Brain microvascular endothelial cell (primary cell): Measurements from ENCODE around the gene OR2V1.
A peak's percentile ranks its signal among the peaks of the same experiment; 100 is the strongest.
"Not testable (repeated sequence)": the region's sequence is repeated elsewhere in the genome, so short reads cannot be mapped to it uniquely, and the experiment has no call there.

Experiments used
- DNase-seq: peaks from one replicate; pipeline ENCODE4 v3.0.0-alpha.2; 2020
- H3K27ac ChIP-seq: fragments of 250-450 bp; sonication (Bioruptor Pico); 2 replicates; pipeline ENCODE4 v1.5.1; 2020; ENCODE audit warnings: mild to moderate bottlenecking, moderate library complexity
- H3K27me3 ChIP-seq: fragments of 250-450 bp; sonication (Bioruptor Pico); replicated peaks from 2 replicates; pipeline ENCODE4 v1.5.1; 2020; ENCODE audit warnings: mild to moderate bottlenecking
- H3K36me3 ChIP-seq: fragments of 250-450 bp; sonication (Bioruptor Pico); replicated peaks from 2 replicates; pipeline ENCODE4 v1.5.1; 2020; ENCODE audit warnings: mild to moderate bottlenecking
- H3K4me3 ChIP-seq: 2 replicates; pipeline ENCODE4 v1.5.1; 2011; ENCODE audit warnings: low read depth, mild to moderate bottlenecking, control low read depth, low read length, moderate library complexity
- CTCF ChIP-seq: IDR thresholded peaks from 2 replicates; pipeline ENCODE4 v1.5.1; 2011; ENCODE audit warnings: low read depth, mild to moderate bottlenecking, moderate library complexity, low read length, control low read depth, inconsistent platforms; ENCODE audit errors: missing control alignments
- in situ Hi-C: cut with HindIII; loops from 2 replicates; pipeline ENCODE4 v1.10.0; 2017; ENCODE audit warnings: low sequenced_read_pairs, low pct_ligation_motif_present

OR2V1 gene

DNA sequence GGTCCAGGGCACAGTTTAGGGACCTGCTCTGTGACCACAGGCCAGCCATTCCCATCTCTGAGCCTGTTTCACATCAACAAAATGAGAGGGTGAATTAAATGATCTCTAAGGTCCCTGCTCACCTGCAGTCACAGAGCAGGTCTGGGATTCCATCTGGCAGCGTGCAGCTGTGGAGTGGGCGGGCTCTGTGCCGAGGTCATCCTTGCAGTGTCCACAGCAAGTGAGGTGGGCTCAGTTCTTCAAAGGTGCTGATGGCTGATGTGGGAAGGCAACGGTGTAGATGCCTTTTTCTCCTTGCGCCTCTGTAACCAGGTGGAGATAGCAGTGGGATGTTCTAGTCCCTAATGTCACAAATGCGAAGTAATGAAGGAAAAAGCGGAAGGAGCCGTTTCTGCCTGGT, 11.9 kb downstream of the OR2V1 start:
- Histone ChIP-seq H3K27ac (no peak overlapping the region), H3K27me3 (peaks cover 10% of the 10 kb centered on the region), H3K36me3 (no peaks in the 10 kb centered on the region), H3K4me3 (no peak overlapping the region)
- in situ Hi-C loops, result no loop called here
- TF ChIP-seq CTCF, result no peak
- DNase-seq, result no peak

DNA sequence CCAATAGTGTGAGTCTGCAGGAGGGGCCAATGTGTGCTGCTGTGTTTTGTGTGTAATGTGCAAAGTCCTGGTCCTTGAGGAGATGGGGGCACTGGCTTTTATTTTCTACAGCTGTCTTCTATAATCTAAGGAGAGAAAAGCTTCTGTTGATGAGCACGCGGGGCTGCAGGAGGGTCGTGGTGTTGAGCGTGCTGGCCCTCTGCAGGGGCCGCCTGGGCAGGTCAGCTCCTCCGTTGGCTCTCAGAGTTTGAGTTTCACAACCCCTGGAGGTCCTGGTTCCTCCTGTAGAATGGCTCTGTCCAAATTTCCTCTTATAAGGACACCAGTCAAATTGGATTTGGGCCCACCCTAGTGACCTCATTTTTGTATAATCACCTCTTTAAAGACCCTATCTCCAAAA, 12.6 kb downstream of the OR2V1 start:
- Histone ChIP-seq H3K36me3 (no peaks in the 10 kb centered on the region), H3K27me3 (peaks cover 11% of the 10 kb centered on the region), H3K4me3 (no peak overlapping the region), H3K27ac (no peak overlapping the region)
- in situ Hi-C loops, result no loop called here
- DNase-seq, result no peak
- TF ChIP-seq CTCF, result no peak

DNA sequence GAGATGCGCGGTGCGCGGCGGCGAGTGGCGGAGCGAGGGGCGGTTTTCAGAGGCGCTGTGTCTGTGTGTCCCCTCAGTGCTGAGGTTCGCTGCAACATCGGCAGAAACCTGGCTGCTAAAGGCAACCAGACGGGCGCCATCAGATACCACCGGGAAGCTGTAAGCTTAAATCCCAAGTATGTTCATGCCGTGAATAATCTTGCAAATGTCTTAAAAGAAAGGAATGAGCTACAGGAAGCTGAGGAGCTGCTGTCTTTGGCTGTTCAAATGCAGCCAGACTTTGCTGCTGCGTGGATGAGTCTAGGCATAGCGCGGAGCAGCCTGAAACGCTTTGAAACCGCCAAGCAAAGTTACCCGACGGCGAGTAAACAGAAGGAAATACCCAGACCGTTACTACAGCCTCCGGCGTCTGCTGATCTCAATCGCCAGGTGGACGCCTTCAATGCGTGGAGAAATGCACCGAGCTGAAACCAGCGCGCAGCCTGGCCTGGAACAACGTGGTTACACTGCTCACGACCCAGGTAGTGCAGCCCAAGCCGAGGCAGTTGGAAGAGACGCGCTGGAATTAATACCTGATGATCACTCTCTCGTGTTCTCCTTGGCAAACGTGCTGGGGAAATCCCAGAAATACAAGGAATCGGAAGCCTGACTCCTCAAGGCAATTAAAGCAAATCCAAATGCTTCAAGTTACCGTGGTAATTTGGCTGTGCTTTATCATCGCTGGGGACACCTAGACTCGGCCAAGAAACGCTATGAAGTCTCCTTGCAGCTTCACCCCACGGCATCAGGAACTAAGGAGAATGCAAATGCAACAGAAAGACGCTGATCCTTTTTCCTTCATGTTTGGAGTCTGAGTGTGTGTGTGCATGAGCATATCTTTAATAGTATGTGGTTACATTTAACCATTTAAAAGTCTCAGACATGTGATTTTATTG, 15.9 kb downstream of the OR2V1 start:
- in situ Hi-C loops, result no loop called here

DNA sequence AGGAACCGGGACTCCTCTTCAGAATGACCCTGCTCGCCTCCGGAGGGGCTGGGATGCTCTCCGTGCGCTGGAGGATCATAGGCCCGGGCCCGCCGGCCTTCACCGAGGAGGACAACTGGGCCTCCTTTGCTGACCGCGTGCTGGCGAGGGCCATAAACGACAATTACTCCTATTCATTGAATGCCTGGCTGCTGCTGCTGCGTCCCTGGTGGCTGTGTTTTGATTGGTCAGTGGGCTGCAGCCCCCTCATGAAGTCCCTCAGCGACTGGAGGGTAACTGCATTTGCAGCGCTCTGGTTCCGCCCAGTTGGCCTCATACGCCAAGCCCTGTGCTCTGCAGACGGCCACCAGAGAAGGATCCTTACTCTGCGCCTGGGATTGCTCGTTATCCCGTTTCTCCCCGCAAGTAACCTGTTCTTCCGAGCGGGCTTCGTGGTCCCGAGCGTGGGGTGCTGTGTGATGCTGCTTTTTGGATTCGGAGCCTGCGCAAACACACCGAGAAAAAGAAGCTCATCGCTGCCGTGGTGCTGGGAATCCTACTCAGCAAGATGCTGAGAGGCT, 16.6 kb downstream of the OR2V1 start:
- Histone ChIP-seq H3K4me3 (peak overlapping the region; percentile 35), H3K36me3 (no peaks in the 10 kb centered on the region), H3K27me3 (peaks cover 11% of the 10 kb centered on the region), H3K27ac (no peak overlapping the region)
- TF ChIP-seq CTCF, result no peak
- in situ Hi-C loops, result no loop called here
- no peak for DNase-seq

More for the DNA sequence above, 15.9 kb downstream of the OR2V1 start:
- no peak for TF ChIP-seq CTCF
- no peaks in the 10 kb centered on the region for H3K36me3 ChIP-seq
- peak overlapping the region; percentile 35 for H3K4me3 ChIP-seq
- H3K27me3 ChIP-seq, result peaks cover 11% of the 10 kb centered on the region
- peak; percentile 63 for DNase-seq
- no peak overlapping the region for H3K27ac ChIP-seq

DNA sequence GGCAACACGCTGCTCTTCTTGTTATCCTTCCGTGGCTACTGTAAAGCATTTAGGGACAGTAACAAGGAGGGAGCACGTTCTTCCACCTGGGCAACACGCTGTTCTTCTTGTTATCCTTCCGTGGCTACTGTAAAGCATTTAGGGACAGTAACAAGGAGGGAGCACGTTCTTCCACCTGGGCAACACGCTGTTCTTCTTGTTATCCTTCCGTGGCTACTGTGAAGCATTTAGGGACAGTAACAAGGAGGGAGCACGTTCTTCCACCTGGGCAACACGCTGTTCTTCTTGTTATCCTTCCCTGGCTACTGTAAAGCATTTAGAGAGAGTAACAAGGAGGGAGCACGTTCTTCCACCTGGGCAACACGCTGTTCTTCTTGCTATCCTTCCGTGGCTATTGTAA, 17.4 kb downstream of the OR2V1 start:
- H3K4me3 ChIP-seq, in situ Hi-C loops: not testable (repeated sequence)
- H3K27me3 ChIP-seq, result peaks cover 11% of the 10 kb centered on the region

DNA sequence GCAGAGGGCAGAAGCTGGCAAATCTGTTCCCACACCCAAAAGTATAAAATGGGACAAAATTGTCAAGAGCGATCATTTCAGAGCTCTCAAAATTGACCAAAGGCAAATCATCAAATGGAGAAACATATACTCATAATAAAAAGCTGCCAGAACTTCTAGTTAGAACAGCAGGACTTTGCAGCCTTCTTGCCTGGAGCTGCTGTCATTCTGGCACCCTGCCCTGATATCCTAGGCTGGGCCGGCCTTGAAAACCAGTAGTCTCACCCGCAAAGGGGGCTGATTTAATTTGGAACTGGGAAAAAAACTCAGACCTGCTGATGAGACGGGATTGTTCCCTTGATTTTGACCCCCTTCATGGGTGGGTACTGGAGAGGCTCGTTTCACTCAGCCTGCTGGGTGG, 18.5 kb downstream of the OR2V1 start:
- Histone ChIP-seq H3K27ac (no peak overlapping the region), H3K27me3 (peaks cover 11% of the 10 kb centered on the region), H3K4me3 (no peak overlapping the region), H3K36me3 (no peaks in the 10 kb centered on the region)
- DNase-seq, result no peak
- in situ Hi-C loops, result no loop called here
- no peak for TF ChIP-seq CTCF

More for the DNA sequence above, 17.4 kb downstream of the OR2V1 start:
- DNase-seq, H3K36me3 ChIP-seq, H3K27ac ChIP-seq: not testable (repeated sequence)
